HEK293T (cell line): ENCODE measurements around the gene LYSMD2.
A peak's percentile ranks its signal among the peaks of the same experiment; 100 is the strongest.

Source experiments
- CTCF ChIA-PET: fragments of 350-600 bp; formaldehyde crosslinking; extraction: SDS; loops from one replicate; lab custom pipeline; 2021; ENCODE audit warnings: antibody characterized with exemption, inconsistent platforms; lab: Yijun Ruan, JAX
- POLR2A ChIA-PET: fragments of 350-600 bp; formaldehyde crosslinking; extraction: SDS; loops from one replicate; lab custom pipeline; 2020; ENCODE audit warnings: antibody characterized with exemption, inconsistent platforms; lab: Yijun Ruan, JAX
- DNase-seq: peaks from one replicate; pipeline ENCODE4 v3.0.0; 2012; ENCODE audit warnings: mixed read lengths; ENCODE audit errors: extremely low spot score
- ARNT ChIP-seq: fragments of 450-650 bp; IDR thresholded peaks from 2 replicates; pipeline ENCODE4 v1.6.1; 2017; ENCODE audit warnings: mild to moderate bottlenecking
- BHLHE40 ChIP-seq: fragments of 450-650 bp; IDR thresholded peaks from 2 replicates; pipeline ENCODE4 v1.6.1; 2016; ENCODE audit warnings: mild to moderate bottlenecking, moderate library complexity, borderline replicate concordance
- CTBP1 ChIP-seq: fragments of 450-650 bp; IDR thresholded peaks from 2 replicates; pipeline ENCODE4 v1.6.1; 2016; ENCODE audit warnings: borderline replicate concordance
- ELF4 ChIP-seq: fragments of 450-650 bp; IDR thresholded peaks from 2 replicates; pipeline ENCODE4 v1.6.1; 2017; ENCODE audit warnings: antibody characterized with exemption
- FOXA1 ChIP-seq: fragments of 450-650 bp; IDR thresholded peaks from 2 replicates; pipeline ENCODE4 v1.6.1; 2016; ENCODE audit warnings: mild to moderate bottlenecking
- FOXK2 ChIP-seq: fragments of 450-650 bp; IDR thresholded peaks from 2 replicates; pipeline ENCODE4 v1.6.1; 2016; ENCODE audit warnings: mild to moderate bottlenecking
- FOXM1 ChIP-seq: fragments of 450-650 bp; IDR thresholded peaks from 2 replicates; pipeline ENCODE4 v1.6.1; 2017; ENCODE audit warnings: mild to moderate bottlenecking, borderline replicate concordance
- HDGF ChIP-seq: fragments of 450-650 bp; IDR thresholded peaks from 2 replicates; pipeline ENCODE4 v1.6.1; 2017; ENCODE audit warnings: antibody characterized with exemption, borderline replicate concordance
- L3MBTL2 ChIP-seq: fragments of 450-650 bp; conservative IDR thresholded peaks from 2 replicates; pipeline ENCODE4 v1.6.1; 2016; ENCODE audit warnings: mild to moderate bottlenecking
- LEF1 ChIP-seq: fragments of 450-650 bp; IDR thresholded peaks from 2 replicates; pipeline ENCODE4 v1.6.1; 2017; ENCODE audit warnings: mild to moderate bottlenecking, borderline replicate concordance
- NFRKB ChIP-seq: fragments of 450-650 bp; IDR thresholded peaks from 2 replicates; pipeline ENCODE4 v1.6.1; 2016; ENCODE audit warnings: mild to moderate bottlenecking, moderate library complexity
- SP1 ChIP-seq: fragments of 450-650 bp; IDR thresholded peaks from 2 replicates; pipeline ENCODE4 v1.6.1; 2017
- SUZ12 ChIP-seq: fragments of 450-650 bp; IDR thresholded peaks from 2 replicates; pipeline ENCODE4 v1.6.1; 2016; ENCODE audit warnings: mild to moderate bottlenecking
- TARDBP ChIP-seq: fragments of 450-650 bp; IDR thresholded peaks from 2 replicates; pipeline ENCODE4 v1.6.1; 2016
- ZNF384 ChIP-seq: fragments of 450-650 bp; IDR thresholded peaks from 2 replicates; pipeline ENCODE4 v1.6.1; 2016
- TF ChIP-seq, protein P1 (sequence below): fragments of 450-650 bp; IDR thresholded peaks from 2 replicates; pipeline ENCODE4 v1.6.1; 2016

The LYSMD2 gene

DNA sequence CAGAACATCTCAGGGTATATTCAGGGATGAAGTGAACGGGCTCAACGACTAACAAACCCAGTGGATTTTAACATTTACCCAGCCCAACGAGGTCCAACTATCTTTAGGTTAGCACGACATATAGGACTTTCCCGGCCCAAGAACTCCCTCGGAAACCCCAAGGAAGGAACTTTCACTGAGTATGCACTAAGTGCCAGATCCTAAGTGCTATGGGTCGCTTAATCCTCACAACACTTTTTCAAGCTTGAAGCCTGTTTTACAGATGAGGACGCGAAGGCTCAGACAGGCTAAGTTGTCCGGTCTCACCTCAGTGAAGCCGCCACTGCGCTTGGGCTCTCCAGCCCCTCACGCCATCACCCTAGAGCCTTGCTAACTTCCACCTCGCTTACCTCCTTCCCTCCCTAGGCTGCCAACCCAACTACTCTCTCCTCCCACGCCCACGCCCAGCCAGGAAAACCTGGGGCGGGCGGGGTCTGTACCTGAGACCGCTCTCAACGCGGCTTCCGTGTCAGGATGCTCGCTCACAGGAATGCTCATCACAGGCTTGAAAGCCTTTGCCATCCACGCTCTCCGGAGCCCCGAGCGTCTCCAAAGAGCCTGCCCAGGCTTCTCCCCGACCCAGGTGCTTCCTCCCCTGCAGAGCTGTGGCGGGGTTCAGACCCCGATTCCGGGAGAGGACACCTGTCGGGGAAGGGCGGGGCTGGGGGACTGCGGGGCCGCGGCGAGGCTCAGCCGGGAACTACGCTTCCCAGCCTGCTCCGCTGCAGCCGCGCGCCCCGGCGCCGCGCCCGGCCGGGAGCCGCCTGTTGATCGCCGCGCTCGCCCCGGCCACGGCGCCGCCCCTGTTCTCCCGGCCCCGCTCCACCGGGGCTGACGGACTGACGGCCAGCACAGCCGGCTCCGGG is 13.6 kb upstream of the LYSMD2 start, which contains the start of gene TMOD2:
TSS of gene TMOD2 (plus strand) at position 806 of the 905 bp plus-strand sequence. CDS start 14,845 bp downstream, outside the sequence.
- ChIA-PET CTCF (no interaction called here), POLR2A (no interaction called here)
- TF ChIP-seq L3MBTL2 = no peak
- TF ChIP-seq ARNT = no peak
- no peak for TF ChIP-seq SP1
- no peak for TF ChIP-seq NFRKB
- no peak for TF ChIP-seq ZNF384
- TF ChIP-seq SUZ12 = no peak
- no peak for TF ChIP-seq LEF1
- peak; percentile 59 for DNase-seq

GRCh38 chr15:51750186-51750585 is 12.7 kb upstream of the LYSMD2 start:
- TF ChIP-seq SP1 (no peak), BHLHE40 (no peak), ZNF384 (no peak), CTBP1 (no peak), ELF4 (no peak), FOXA1 (no peak)
- ChIA-PET CTCF (no interaction called here), POLR2A (no interaction called here)
- no peak for DNase-seq

DNA sequence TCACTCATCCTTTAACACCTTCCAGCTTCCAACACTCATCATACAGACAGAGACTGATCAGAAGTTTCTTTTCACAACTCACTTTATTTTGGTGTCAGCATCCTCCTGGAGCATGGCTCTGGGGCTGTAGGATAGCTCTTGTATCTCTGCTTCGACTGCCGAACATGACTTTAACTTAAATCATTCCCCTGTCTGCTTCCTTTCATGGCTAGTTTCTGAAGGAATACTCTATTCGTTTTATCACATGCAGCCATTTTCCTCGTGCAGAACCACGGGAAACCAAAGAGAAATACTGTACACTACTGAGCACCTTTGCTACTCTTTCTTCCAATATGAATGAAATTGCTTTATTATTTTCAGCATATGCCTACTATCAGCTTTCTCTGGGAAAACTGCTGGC is 11.9 kb upstream of the LYSMD2 start:
- TF ChIP-seq SUZ12 (no peak), L3MBTL2 (no peak), NFRKB (no peak), ARNT (no peak), FOXA1 (no peak), BHLHE40 (no peak), ZNF384 (no peak), LEF1 (no peak), CTBP1 (no peak), FOXM1 (no peak), FOXK2 (no peak), HDGF (no peak)
- TF ChIP-seq, protein P1, sequence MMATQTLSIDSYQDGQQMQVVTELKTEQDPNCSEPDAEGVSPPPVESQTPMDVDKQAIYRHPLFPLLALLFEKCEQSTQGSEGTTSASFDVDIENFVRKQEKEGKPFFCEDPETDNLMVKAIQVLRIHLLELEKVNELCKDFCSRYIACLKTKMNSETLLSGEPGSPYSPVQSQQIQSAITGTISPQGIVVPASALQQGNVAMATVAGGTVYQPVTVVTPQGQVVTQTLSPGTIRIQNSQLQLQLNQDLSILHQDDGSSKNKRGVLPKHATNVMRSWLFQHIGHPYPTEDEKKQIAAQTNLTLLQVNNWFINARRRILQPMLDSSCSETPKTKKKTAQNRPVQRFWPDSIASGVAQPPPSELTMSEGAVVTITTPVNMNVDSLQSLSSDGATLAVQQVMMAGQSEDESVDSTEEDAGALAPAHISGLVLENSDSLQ = no peak
- ChIA-PET CTCF (no interaction called here), POLR2A (no interaction called here)
- no peak for DNase-seq

DNA sequence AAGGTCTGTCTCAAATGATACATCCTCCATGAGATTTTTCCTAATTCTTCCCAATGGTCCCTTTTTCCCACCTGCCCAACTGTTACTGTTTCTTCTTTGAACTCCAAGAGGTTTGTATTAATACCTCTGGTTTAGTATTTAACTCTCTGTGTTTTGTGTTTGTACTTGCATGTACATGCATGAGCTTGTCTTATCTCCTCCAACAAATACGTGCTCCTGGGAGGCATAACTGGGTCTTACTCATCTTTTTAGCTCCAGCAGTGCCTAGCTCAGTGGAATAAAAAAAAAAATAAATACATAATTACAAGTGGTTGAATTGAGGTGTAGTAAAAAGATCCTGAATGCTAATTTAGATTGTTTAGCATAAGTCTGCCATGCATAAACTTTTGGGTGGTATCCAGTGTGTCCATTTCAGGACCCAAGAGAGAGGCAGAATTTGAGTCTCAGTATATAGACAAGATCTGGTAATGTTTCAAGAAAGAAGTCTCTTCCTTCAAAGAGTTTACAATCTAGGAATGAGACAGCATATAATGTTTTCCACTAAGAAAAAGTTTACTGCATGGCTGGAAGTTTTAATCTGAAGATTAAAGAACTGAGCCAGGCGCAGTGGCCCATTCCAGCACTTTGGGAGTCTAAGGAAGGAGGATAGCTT is 1.7 kb upstream of the LYSMD2 start:
- TF ChIP-seq LEF1 (no peak), ELF4 (no peak), BHLHE40 (no peak)
- no peak for DNase-seq
- ChIA-PET CTCF (no interaction called here), POLR2A (no interaction called here)

GRCh38 chr15:51738553-51738952 is 1.1 kb upstream of the LYSMD2 start:
- ChIA-PET POLR2A (no interaction called here), CTCF (no interaction called here)
- TF ChIP-seq ARNT (no peak), FOXK2 (no peak), SUZ12 (no peak), TARDBP (no peak), L3MBTL2 (no peak), ZNF384 (no peak), BHLHE40 (no peak), HDGF (no peak), LEF1 (no peak), ELF4 (no peak), FOXM1 (no peak), CTBP1 (no peak), NFRKB (no peak), SP1 (no peak), FOXA1 (no peak)
- TF ChIP-seq, protein P1 = no peak
- no peak for DNase-seq

DNA sequence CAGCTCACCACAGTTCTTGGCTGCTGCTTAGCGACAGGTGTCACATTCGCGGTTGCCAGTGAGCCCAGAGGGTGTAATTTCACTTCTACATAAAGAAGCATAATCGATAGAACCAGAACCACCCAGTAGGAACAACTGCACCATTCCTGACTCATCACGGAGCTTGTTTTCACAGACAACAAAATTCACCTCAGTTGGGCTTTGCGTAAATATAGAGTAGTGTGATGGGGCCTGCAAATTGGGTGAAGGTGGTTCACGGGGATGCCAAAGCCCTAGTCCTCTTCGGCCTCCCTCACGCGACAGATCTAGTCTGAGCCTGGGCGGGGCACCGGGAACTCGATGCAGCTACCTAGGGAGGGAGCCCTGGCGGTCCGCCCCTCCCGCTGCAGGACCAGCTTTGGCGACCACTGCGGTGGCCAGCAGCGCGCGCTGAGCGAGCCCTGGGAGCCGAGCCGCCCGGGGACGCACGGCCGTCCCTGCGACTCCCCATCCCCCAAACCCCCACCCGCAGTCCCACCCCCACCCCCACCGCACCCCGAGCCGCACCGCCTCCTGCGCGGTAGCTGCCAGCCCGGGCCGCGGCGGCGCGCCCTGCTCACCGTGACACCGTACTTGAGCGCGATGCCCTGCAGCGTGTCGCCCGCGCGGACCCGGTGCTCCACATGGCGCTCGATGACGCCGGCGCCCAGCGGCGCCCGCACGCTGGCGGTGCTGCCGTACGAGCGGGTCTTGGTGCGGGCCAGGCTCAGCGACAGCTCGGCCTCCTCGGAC is 519 bp downstream of the LYSMD2 start:
- POLR2A ChIA-PET = interaction anchor here (1.0 to 1.4 kb wide), 4 partner anchors 15 to 116 kb away, joined by 3 to 5 read pairs (median 4); no protein-coding TSS in a partner anchor
- TF ChIP-seq NFRKB (no peak), LEF1 (0 out of 2 replicates have a peak, but pooled peaks have one; percentile 19)
- DNase-seq = peak; percentile 44
- CTCF ChIA-PET = interaction anchor here (0.9 to 1.2 kb wide), 2 partner anchors 40 to 87 kb away, joined by 4 read pairs; no protein-coding TSS in a partner anchor
